Activated CD8-positive, alpha-beta T cell treated with anti-CD3 and anti-CD28 coated beads for 36 hours (primary cell): ENCODE data around the gene TRAF1. TPM values are rescaled to one million over a fixed set of nuclear protein-coding genes. Genes with fewer than 3 reads are reported as not detected.

Source experiments
- ATAC-seq: fragments of 200-7000 bp; cut with Tn5 transposase; one replicate; pipeline ENCODE4 v1.10.0; 2021; ENCODE audit warnings: mild to moderate bottlenecking, moderate library complexity
- CTCF ChIA-PET: fragments of 350-600 bp; sonication (Branson Sonifier 250); formaldehyde crosslinking; loops from one replicate; lab custom pipeline; 2021; ENCODE audit warnings: antibody characterized with exemption; lab: Charles Lee
- POLR2A ChIA-PET: fragments of 350-600 bp; sonication (Branson Sonifier 250); formaldehyde crosslinking; loops from one replicate; lab custom pipeline; 2021; ENCODE audit warnings: antibody characterized with exemption; lab: Charles Lee
- DNase-seq: peaks from one replicate; pipeline ENCODE4 v3.0.0-alpha.2; 2020
- H3K27ac Mint-ChIP-seq: one replicate; pipeline ENCODE4 v1.8.0; 2021; ENCODE audit warnings: mild to moderate bottlenecking, mixed read lengths
- H3K27me3 Mint-ChIP-seq: one replicate; pipeline ENCODE4 v1.8.0; 2021; ENCODE audit warnings: mixed read lengths
- H3K36me3 Mint-ChIP-seq: one replicate; pipeline ENCODE4 v1.8.0; 2021; ENCODE audit warnings: low read depth, mixed read lengths
- H3K4me1 Mint-ChIP-seq: one replicate; pipeline ENCODE4 v1.8.0; 2021; ENCODE audit warnings: low read depth, mixed read lengths
- H3K4me3 Mint-ChIP-seq: one replicate; pipeline ENCODE4 v1.8.0; 2021; ENCODE audit warnings: mild to moderate bottlenecking, moderate library complexity, mixed read lengths
- H3K9me3 Mint-ChIP-seq: one replicate; pipeline ENCODE4 v1.8.0; 2021; ENCODE audit warnings: mixed read lengths
- intact Hi-C: fragments of 100-400 bp; cut with micrococcal nuclease; formaldehyde crosslinking; loops from one replicate; pipeline ENCODE4 v1.10.0; 2022
- total RNA-seq, 2 experiments: library from RNA; stranded (reverse); gene quantifications; one replicate each; pipeline ENCODE4 v1.2.3, GENCODE V29; 2021
- TF ChIP-seq, protein P1 (sequence below): fragments of 200-600 bp; IDR thresholded peaks from one replicate; pipeline ENCODE4 v1.8.0; 2022; ENCODE audit warnings: antibody characterized with exemption, mild to moderate bottlenecking

TRAF1 gene
- total RNA-seq, 2 experiments from 2014 or later: 147 to 150 TPM

DNA sequence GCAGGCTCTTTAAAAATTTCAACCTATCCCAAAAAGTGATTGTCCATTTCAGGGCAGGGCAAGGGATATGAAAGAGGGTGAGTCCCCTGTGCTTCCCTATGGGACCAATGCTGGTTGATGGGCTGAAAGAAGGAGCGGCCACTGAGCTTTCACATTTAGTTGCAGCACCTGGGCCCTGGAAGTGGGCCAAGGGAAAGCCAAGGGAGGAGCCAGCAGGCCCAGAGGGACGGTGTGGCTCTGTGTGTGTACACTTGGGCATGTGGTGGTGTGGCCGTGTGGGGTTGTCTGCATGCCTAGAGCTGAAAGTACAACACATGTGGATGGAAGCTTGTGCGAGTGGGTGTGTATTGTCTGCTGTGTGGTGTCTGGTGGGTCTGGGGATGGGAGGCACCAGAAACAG lies 69.9 kb downstream of the TRAF1 start:
- TF ChIP-seq, protein P1, sequence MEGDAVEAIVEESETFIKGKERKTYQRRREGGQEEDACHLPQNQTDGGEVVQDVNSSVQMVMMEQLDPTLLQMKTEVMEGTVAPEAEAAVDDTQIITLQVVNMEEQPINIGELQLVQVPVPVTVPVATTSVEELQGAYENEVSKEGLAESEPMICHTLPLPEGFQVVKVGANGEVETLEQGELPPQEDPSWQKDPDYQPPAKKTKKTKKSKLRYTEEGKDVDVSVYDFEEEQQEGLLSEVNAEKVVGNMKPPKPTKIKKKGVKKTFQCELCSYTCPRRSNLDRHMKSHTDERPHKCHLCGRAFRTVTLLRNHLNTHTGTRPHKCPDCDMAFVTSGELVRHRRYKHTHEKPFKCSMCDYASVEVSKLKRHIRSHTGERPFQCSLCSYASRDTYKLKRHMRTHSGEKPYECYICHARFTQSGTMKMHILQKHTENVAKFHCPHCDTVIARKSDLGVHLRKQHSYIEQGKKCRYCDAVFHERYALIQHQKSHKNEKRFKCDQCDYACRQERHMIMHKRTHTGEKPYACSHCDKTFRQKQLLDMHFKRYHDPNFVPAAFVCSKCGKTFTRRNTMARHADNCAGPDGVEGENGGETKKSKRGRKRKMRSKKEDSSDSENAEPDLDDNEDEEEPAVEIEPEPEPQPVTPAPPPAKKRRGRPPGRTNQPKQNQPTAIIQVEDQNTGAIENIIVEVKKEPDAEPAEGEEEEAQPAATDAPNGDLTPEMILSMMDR: no peak
- DNase-seq: no peak
- CTCF ChIA-PET: interaction anchor here (1.7 to 2.0 kb wide), 2 partner anchors 10 to 13 kb away, joined by 7 read pairs; no protein-coding TSS in a partner anchor
- intact Hi-C loops: no loop called here
- Mint-ChIP-seq H3K4me1 (peaks cover 21% of the 10 kb centered on the region), H3K27me3 (no peaks in the 10 kb centered on the region), H3K9me3 (no peaks in the 10 kb centered on the region), H3K36me3 (peaks cover 61% of the 10 kb centered on the region), H3K4me3 (no peak overlapping the region), H3K27ac (peak overlapping the region; percentile 42)
- ATAC-seq: no peak
- POLR2A ChIA-PET: interaction anchor here (0.6 to 17.0 kb wide), 5 partner anchors 8 to 68 kb away, joined by 3 to 231 read pairs (median 6); no protein-coding TSS in a partner anchor

DNA sequence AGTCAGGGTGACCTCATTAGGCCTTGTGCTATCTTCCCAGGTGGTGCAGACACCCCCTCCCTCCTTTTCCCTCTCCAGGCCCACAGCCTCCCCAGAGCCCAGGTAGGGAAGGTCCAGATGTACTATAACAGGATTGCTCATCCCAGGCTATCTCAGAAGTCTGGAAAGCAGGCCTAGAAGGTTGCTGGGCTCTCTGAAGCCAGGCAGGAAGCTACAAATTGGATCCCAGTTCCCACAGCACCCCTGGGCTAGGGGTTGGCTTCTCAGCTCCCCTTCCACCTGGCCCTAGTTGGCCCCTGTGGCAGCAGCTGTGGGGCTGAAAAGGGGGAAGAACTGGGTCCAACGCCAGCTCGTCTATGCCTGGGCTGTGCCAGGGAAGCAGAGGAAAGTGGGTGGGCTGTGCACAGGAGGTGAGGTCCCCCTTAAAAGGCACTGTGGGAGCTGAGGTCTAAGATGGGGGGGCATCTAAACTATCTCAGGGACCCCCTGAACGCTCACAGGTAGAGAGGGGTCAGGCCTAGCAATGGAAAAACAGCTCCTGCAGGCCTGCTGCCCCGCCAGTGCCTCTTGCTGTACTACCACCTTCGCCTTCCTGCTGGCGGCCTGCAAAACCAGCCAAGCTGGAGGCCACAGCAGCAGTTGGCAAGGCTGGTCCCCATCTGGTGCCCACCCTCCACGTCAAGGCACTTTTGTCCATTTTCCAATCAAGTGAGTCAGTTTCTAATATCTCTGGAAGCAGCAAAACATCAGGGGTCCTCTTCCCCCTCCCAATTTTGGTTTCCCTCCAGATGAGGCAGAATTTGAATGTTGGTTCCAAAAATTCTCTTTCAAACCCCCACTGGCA lies 70.5 kb downstream of the TRAF1 start:
- intact Hi-C loops: no loop called here
- CTCF ChIA-PET: interaction anchor here (1.7 to 2.0 kb wide), 2 partner anchors 11 to 14 kb away, joined by 7 read pairs; no protein-coding TSS in a partner anchor
- Mint-ChIP-seq H3K4me3 (no peak overlapping the region), H3K27ac (peak overlapping the region; percentile 42), H3K9me3 (no peaks in the 10 kb centered on the region), H3K27me3 (no peaks in the 10 kb centered on the region), H3K36me3 (peaks cover 60% of the 10 kb centered on the region), H3K4me1 (peaks cover 23% of the 10 kb centered on the region)
- TF ChIP-seq, protein P1: no peak
- POLR2A ChIA-PET: interaction anchor here (0.9 to 17.0 kb wide), 6 partner anchors 7 to 351 kb away, joined by 3 to 231 read pairs (median 7); no protein-coding TSS in a partner anchor
- DNase-seq: no peak
- ATAC-seq: no peak

DNA sequence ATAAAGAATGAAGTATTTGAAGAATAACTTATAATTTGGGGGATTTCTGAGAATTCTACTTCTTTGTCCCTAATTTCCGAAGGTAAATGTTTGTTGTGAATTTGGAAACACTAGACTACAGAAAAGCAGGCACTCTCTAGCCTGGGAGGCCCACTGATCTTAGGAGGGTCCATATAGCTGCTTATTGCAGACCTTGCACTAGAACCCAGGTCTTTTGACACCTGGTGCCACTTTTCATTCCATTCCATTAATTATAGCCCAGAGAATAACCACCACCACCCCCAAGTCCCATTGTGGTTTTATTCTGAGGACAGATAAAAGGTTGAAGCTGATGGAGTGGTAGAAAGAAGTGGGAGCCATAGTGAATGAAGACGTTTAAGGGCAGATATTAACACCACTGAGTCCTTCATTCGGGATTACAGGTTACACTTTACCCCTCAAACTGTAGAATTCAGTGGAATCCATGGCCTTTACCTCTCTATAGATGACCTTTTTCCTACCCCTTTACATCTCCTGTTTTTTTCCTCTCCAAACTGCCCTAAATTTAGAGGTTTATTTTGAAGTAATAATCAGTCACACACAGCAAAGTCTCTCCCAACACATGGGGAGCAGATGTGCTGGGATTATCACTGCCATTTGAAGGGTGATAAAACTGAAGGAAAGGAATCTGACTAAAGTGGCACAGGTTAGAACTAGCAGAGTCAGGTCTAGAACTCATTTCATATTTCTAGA lies 71.8 kb downstream of the TRAF1 start:
- Mint-ChIP-seq H3K9me3 (no peaks in the 10 kb centered on the region), H3K27ac (peak overlapping the region; percentile 3), H3K36me3 (peaks cover 54% of the 10 kb centered on the region), H3K4me3 (no peak overlapping the region), H3K27me3 (no peaks in the 10 kb centered on the region), H3K4me1 (peaks cover 30% of the 10 kb centered on the region)
- ATAC-seq (no peak), DNase-seq (no peak)
- CTCF ChIA-PET: interaction anchor here (0.9 to 1.7 kb wide), 2 partner anchors 12 to 22 kb away, joined by 4 to 7 read pairs; no protein-coding TSS in a partner anchor
- POLR2A ChIA-PET: interaction anchor here (1.0 to 17.0 kb wide), 6 partner anchors 8 to 68 kb away, joined by 3 to 231 read pairs (median 3); no protein-coding TSS in a partner anchor
- intact Hi-C loops: no loop called here
- TF ChIP-seq, protein P1: no peak

DNA sequence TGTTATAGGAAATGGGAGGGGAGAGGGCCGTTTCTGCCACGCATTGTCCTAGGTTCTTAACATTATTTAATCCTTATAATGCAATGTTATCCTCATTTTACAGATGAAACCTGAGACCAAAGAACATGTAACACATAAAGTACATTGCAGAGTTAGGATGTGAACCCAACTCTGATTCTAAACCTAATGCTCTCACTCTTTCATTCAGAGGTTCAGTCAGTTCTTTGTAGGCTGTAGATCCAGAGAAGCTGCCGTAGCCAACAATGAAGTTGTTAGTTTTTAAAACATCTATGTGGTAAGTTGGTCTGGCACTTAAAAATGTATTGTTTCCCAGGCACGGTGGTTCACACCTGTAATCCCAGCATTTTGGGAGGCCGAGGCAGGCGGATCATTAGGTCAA lies 73.4 kb downstream of the TRAF1 start:
- Mint-ChIP-seq H3K4me1 (peaks cover 40% of the 10 kb centered on the region), H3K4me3 (no peak overlapping the region), H3K36me3 (peaks cover 56% of the 10 kb centered on the region), H3K9me3 (no peaks in the 10 kb centered on the region), H3K27ac (peak overlapping the region; percentile 38), H3K27me3 (no peaks in the 10 kb centered on the region)
- DNase-seq (no peak), ATAC-seq (no peak)
- ChIA-PET CTCF (no interaction called here), POLR2A (interaction anchor here (1.0 to 17.0 kb wide), 3 partner anchors 12 to 69 kb away, joined by 3 to 231 read pairs (median 4); no protein-coding TSS in a partner anchor)
- TF ChIP-seq, protein P1: no peak
- intact Hi-C loops: no loop called here

Other genes with a start within 250 kb of the TRAF1 start
- 1 to 10 TPM; 3.0 to 3.2 TPM for gene MEGF9, start 212.3 kb downstream of the TRAF1 start, total RNA-seq
- 10 to 100 TPM; 68.8 to 68.9 TPM for gene FBXW2, start 133.4 kb downstream of the TRAF1 start, total RNA-seq
- gene PSMD5, start 83.9 kb downstream of the TRAF1 start, total RNA-seq: 10 to 100 TPM; 52.3 to 55.3 TPM
- 100 to 1,000 TPM; 210 to 216 TPM for gene PHF19, start 49.6 kb downstream of the TRAF1 start, total RNA-seq
- gene C5, start 123.5 kb upstream of the TRAF1 start, total RNA-seq: 1 to 10 TPM; 1.9 to 3.4 TPM
- 10 to 100 TPM; 62.8 to 69.8 TPM for gene CNTRL, start 148.2 kb upstream of the TRAF1 start, total RNA-seq